CD14-positive monocyte (primary cell): ENCODE measurements around the gene RPS6KA2. TPM values are rescaled to one million over a fixed set of nuclear protein-coding genes. Genes with fewer than 3 reads are reported as not detected.

Experiments used
- DNase-seq, 3 donors: peaks; one replicate each; pipeline ENCODE4 v3.0.0-alpha.2; 2011 to 2022
- H2AFZ ChIP-seq: 2 replicates; pipeline ENCODE4 v1.6.0; 2012; ENCODE audit warnings: mild to moderate bottlenecking, low read depth, low read length, inconsistent platforms; ENCODE audit not compliant: insufficient read depth, poor library complexity, severe bottlenecking
- H3K27ac ChIP-seq, 2 donors: 1 replicate in 1 of 2; 2 replicates in 1 of 2; pipeline ENCODE4 v1.5.1; 2012 to 2013; ENCODE audit warnings: low read length in 2 of 2, control low read depth in 1 of 2, inconsistent platforms in 1 of 2, low read depth in 1 of 2, mild to moderate bottlenecking in 1 of 2
- H3K27me3 ChIP-seq, 2 donors: one replicate each; pipeline versions ENCODE4 v1.6.0 to v1.6.1; 2011 to 2013; ENCODE audit warnings: low read length in 2 of 2; ENCODE audit not compliant: control insufficient read depth in 2 of 2, insufficient read depth in 2 of 2
- H3K36me3 ChIP-seq, 2 donors: replicated peaks in 1 of 2; 1 replicate in 1 of 2; 2 replicates in 1 of 2; pipeline versions ENCODE4 v1.5.1 to v1.6.1; 2012 to 2013; ENCODE audit warnings: low read length in 2 of 2, control low read depth in 1 of 2, inconsistent platforms in 1 of 2, mild to moderate bottlenecking in 1 of 2; ENCODE audit not compliant: insufficient read depth in 2 of 2, control insufficient read depth in 1 of 2
- H3K4me1 ChIP-seq, 2 donors: 1 replicate in 1 of 2; 2 replicates in 1 of 2; pipeline versions ENCODE4 v1.5.1 to v1.6.1; 2012 to 2013; ENCODE audit warnings: low read length in 2 of 2, control low read depth in 1 of 2, inconsistent platforms in 1 of 2, mild to moderate bottlenecking in 1 of 2, moderate library complexity in 1 of 2; ENCODE audit not compliant: insufficient read depth in 2 of 2, control insufficient read depth in 1 of 2
- H3K4me2 ChIP-seq: replicated peaks from 2 replicates; pipeline ENCODE3; 2012; ENCODE audit warnings: low read length, moderate library complexity, mild to moderate bottlenecking; ENCODE audit not compliant: poor library complexity, severe bottlenecking; ENCODE audit errors: extremely low read depth
- H3K4me3 ChIP-seq, 3 experiments: fragments of 200-600 bp in 1 of 3; sonication (generic) in 1 of 3; replicated peaks in 1 of 3; 1 replicate in 2 of 3; 2 replicates in 1 of 3; pipeline ENCODE4 v1.5.1; 2011 to 2013; ENCODE audit warnings: low read length in 3 of 3, mild to moderate bottlenecking in 3 of 3, control low read depth in 2 of 3, low read depth in 2 of 3, inconsistent platforms in 1 of 3, moderate library complexity in 1 of 3
- H3K79me2 ChIP-seq: 2 replicates; pipeline ENCODE4 v1.6.0; 2012; ENCODE audit warnings: mild to moderate bottlenecking, control low read depth, inconsistent platforms, low read length, moderate library complexity; ENCODE audit not compliant: insufficient read depth
- H3K9ac ChIP-seq: 2 replicates; pipeline ENCODE4 v1.6.0; 2017; ENCODE audit warnings: low read length, mild to moderate bottlenecking; ENCODE audit not compliant: insufficient read depth, poor library complexity, severe bottlenecking
- H3K9me3 ChIP-seq, 2 donors: replicated peaks in 1 of 2; 1 replicate in 1 of 2; 2 replicates in 1 of 2; pipeline versions ENCODE4 v1.5.1 to v1.6.1; 2012 to 2013; ENCODE audit warnings: low read length in 2 of 2, control low read depth in 1 of 2; ENCODE audit not compliant: control insufficient read depth in 1 of 2, insufficient read depth in 1 of 2
- H4K20me1 ChIP-seq: 2 replicates; pipeline ENCODE4 v1.6.0; 2012; ENCODE audit warnings: mild to moderate bottlenecking, low read length, control low read depth, moderate library complexity; ENCODE audit not compliant: insufficient read depth
- H3K27ac Mint-ChIP-seq, 7 donors: one replicate each; pipeline ENCODE4 v1.8.0; 2020; ENCODE audit warnings: mild to moderate bottlenecking in 7 of 7, mixed read lengths in 7 of 7, moderate library complexity in 6 of 7, inconsistent platforms in 2 of 7
- H3K27me3 Mint-ChIP-seq, 3 donors: one replicate each; pipeline ENCODE4 v1.8.0; 2021 to 2022; ENCODE audit warnings: low read depth in 3 of 3, mild to moderate bottlenecking in 3 of 3, mixed read lengths in 3 of 3, moderate library complexity in 3 of 3, inconsistent platforms in 1 of 3
- H3K36me3 Mint-ChIP-seq, 2 donors: one replicate each; pipeline ENCODE4 v1.8.0; 2020; ENCODE audit warnings: mixed read lengths in 2 of 2, inconsistent platforms in 1 of 2, mild to moderate bottlenecking in 1 of 2
- H3K4me1 Mint-ChIP-seq: one replicate; pipeline ENCODE4 v1.8.0; 2020; ENCODE audit warnings: mild to moderate bottlenecking, mixed read lengths
- H3K4me3 Mint-ChIP-seq, 2 donors: one replicate each; pipeline ENCODE4 v1.8.0; 2020; ENCODE audit warnings: mild to moderate bottlenecking in 2 of 2, mixed read lengths in 2 of 2, moderate library complexity in 1 of 2
- H3K9me3 Mint-ChIP-seq, 7 donors: one replicate each; pipeline ENCODE4 v1.8.0; 2020 to 2022; ENCODE audit warnings: mixed read lengths in 7 of 7, mild to moderate bottlenecking in 6 of 7, moderate library complexity in 6 of 7, inconsistent platforms in 2 of 7
- WGBS: methylation state at CpG from one replicate; pipeline ENCODE4 v1.1.5; 2013; ENCODE audit warnings: missing lambda C conversion rate; ENCODE audit not compliant: insufficient coverage; 5-methylcytosine and 5-hydroxymethylcytosine counted together
- intact Hi-C, 2 donors: fragments of 100-400 bp; cut with micrococcal nuclease; formaldehyde crosslinking; loops; one replicate each; pipeline versions ENCODE4 v1.15.0 to v1.15.1; 2023
- polyA plus RNA-seq, 3 donors: library from polyadenylated mRNA; depleted of rRNA in 1 of 3; unstranded in 2 of 3; stranded (reverse) in 1 of 3; fragments of 300-500 nt in 2 of 3; fragments of >200 nt in 1 of 3; fragmentation: Illumina TruSeq in 2 of 3; gene quantifications; 1 replicate in 2 of 3; 2 replicates in 1 of 3; pipeline ENCODE4 v1.2.3, GENCODE V29; 2012 to 2021
- TF ChIP-seq, protein P1 (sequence below): fragments of 200-600 bp; IDR thresholded peaks from one replicate; pipeline ENCODE4 v1.8.0; 2022; ENCODE audit warnings: antibody characterized with exemption, mild to moderate bottlenecking

Gene RPS6KA2
- polyA plus RNA-seq, 3 donors = 1.4 to 3.1 (median 1.9) TPM

DNA sequence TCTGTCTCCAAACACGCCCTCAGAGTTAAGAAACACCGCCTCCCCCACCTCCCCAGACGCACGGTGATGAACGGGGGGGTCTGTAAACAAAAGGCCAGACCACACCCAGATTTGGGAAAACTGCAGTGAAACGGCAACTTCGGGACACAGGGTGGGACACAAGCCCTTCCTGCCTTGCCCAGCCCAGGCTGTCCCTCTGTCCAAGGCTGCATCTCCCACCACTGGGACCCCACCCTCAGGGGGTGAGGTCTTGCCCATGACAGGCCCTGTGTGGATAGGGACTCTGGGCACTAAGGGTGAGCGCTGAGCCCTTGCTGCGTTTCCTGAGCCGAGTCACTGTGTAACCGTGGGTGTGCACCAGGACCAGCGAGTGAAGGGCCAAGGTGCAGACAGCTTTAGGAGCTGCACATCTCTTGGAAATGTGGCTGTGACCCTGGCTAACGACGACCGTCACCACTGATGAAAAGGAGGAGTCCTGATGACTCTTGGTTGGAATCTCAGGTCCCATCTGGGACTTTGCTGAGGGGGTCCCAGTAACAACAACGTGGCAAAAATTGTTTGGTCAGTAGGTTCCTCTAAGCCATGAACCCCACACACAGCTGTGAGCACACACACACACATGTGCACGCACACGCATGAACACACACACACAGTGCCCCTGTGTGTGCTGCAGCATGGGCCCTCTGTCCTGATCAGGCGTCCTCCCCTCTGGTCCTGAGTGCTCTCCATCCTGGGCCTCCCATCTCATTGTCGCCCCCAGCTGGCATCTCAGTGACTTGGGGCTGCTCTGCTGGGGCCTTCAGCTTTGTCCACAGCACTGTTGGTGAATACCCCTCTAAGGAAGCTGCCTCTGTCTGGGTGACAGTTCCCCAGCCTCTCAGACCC, 141.2 kb downstream of the RPS6KA2 start:
- DNase-seq = no peak
- no peaks in the 10 kb centered on the region for H3K27me3 ChIP-seq
- peaks cover 3 to 9% of the 10 kb centered on the region in 2 donors for H3K36me3 Mint-ChIP-seq
- no peak overlapping the region for H3K27ac ChIP-seq
- H2AFZ ChIP-seq = no peak overlapping the region
- H3K9ac ChIP-seq = no peak overlapping the region
- no peaks in the 10 kb centered on the region for H4K20me1 ChIP-seq
- H3K4me1 Mint-ChIP-seq = peaks cover 15% of the 10 kb centered on the region
- H3K4me3 Mint-ChIP-seq = no peak overlapping the region
- TF ChIP-seq, protein P1, sequence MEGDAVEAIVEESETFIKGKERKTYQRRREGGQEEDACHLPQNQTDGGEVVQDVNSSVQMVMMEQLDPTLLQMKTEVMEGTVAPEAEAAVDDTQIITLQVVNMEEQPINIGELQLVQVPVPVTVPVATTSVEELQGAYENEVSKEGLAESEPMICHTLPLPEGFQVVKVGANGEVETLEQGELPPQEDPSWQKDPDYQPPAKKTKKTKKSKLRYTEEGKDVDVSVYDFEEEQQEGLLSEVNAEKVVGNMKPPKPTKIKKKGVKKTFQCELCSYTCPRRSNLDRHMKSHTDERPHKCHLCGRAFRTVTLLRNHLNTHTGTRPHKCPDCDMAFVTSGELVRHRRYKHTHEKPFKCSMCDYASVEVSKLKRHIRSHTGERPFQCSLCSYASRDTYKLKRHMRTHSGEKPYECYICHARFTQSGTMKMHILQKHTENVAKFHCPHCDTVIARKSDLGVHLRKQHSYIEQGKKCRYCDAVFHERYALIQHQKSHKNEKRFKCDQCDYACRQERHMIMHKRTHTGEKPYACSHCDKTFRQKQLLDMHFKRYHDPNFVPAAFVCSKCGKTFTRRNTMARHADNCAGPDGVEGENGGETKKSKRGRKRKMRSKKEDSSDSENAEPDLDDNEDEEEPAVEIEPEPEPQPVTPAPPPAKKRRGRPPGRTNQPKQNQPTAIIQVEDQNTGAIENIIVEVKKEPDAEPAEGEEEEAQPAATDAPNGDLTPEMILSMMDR = no peak
- peaks cover 2 to 5% (median 4%) of the 10 kb centered on the region in 3 donors for H3K27me3 Mint-ChIP-seq
- H3K79me2 ChIP-seq = no peaks in the 10 kb centered on the region
- H3K9me3 Mint-ChIP-seq = peaks cover 5 to 19% (median 12%) of the 10 kb centered on the region in 7 donors
- peaks cover 0 to 12% of the 10 kb centered on the region in 2 donors for H3K9me3 ChIP-seq
- H3K27ac Mint-ChIP-seq = no peak overlapping the region
- no peak overlapping the region for H3K4me3 ChIP-seq
- WGBS = 97% methylated on average over 17 of the region's 20 CpGs
- no peaks in the 10 kb centered on the region for H3K36me3 ChIP-seq
- peaks cover 6 to 11% of the 10 kb centered on the region in 2 donors for H3K4me1 ChIP-seq
- H3K4me2 ChIP-seq = no peak overlapping the region
- intact Hi-C loops = no loop called here

DNA sequence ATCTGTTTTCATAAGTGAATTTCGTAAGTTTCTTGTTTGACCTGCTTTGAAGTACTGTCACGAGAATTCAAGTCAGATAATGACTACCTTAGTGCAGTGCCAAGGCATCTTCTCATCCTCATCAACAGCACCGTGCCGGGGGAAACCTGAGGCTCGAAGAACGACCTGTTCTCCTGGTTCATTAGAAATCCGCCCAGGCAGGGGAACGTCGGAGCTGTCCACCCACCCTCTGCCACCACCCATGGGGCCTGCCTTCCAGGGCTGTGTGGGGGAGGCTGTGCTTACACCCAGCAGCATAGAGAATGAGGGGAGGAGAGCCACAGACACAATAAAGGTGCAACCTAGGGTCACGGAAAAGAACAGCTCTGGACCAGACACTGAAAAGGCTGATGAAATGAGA, 142.2 kb downstream of the RPS6KA2 start:
- peaks cover 3 to 12% of the 10 kb centered on the region in 2 donors for H3K36me3 Mint-ChIP-seq
- Histone ChIP-seq H4K20me1 (no peaks in the 10 kb centered on the region), H3K4me2 (no peak overlapping the region), H3K27me3 (no peaks in the 10 kb centered on the region), H3K9me3 (peaks cover 0 to 12% of the 10 kb centered on the region in 2 donors), H3K36me3 (no peaks in the 10 kb centered on the region), H3K79me2 (no peaks in the 10 kb centered on the region), H3K4me1 (peaks cover 6 to 11% of the 10 kb centered on the region in 2 donors), H3K27ac (no peak overlapping the region), H3K9ac (no peak overlapping the region), H2AFZ (no peak overlapping the region), H3K4me3 (no peak overlapping the region)
- peaks cover 5 to 19% (median 12%) of the 10 kb centered on the region in 7 donors for H3K9me3 Mint-ChIP-seq
- H3K27me3 Mint-ChIP-seq = peaks cover 2 to 5% (median 4%) of the 10 kb centered on the region in 3 donors
- TF ChIP-seq, protein P1 = no peak
- DNase-seq = no peak
- WGBS = 100% methylated on average over 3 of the region's 10 CpGs
- peaks cover 15% of the 10 kb centered on the region for H3K4me1 Mint-ChIP-seq
- intact Hi-C loops = no loop called here
- H3K27ac Mint-ChIP-seq = no peak overlapping the region
- H3K4me3 Mint-ChIP-seq = no peak overlapping the region
